ENCODE measurements around the gene TMEM183A. TPM values are rescaled to one million over a fixed set of nuclear protein-coding genes. Genes with fewer than 3 reads are reported as not detected.

Gene TMEM183A
- total RNA-seq, 1 experiment from 2014 or later = 59.1 TPM

DNA sequence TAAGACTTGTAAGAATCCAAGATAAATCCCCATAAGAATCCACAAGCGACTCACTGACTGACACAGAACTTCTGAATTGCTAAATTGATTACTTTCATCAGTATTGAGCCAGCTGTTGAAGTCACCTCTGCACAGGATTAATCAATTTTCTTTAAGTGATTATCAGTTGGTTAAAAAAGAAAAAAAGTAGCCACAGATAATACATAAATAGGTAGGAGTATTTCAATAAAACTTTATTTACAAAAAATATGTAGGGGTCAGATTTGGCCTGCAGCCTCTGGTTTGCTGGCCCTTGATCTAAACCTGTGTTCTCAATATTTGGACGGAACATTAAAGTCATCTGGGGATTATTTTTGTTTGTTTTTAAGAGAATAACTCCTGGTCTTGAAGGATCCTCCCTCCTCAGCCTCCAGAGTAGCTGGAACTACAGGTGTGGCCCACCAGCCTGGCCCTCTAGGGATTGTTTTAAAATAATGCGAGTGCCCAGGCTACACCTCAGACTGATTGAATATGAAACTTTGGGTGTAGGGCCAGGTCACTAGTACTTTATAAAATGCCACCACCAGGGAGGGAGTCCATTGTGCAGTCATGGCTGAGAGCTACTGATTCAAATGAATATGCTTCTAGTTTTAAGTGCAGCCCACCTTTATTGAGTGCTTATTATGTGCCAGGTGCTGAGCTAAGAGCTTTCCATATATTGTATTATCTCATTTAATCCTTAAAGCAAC lies 6.8 kb upstream of the TMEM183A start:
- BruUV-seq (replicated peaks) = no TSS peak
- in situ Hi-C loops (cut with HindIII; ENCODE audit: low pct_unique_long_range_greater_than_20kb, low sequenced_read_pairs) (no loop called here), intact Hi-C loops (cut with micrococcal nuclease; ENCODE audit: unreplicated experiment) (no loop called here)
- no peak for TF ChIP-seq SIN3A (IDR thresholded peaks at IDR 0.05; ENCODE audit: borderline replicate concordance, insufficient read depth, low read depth, low read length)
- TF ChIP-seq, protein P1, sequence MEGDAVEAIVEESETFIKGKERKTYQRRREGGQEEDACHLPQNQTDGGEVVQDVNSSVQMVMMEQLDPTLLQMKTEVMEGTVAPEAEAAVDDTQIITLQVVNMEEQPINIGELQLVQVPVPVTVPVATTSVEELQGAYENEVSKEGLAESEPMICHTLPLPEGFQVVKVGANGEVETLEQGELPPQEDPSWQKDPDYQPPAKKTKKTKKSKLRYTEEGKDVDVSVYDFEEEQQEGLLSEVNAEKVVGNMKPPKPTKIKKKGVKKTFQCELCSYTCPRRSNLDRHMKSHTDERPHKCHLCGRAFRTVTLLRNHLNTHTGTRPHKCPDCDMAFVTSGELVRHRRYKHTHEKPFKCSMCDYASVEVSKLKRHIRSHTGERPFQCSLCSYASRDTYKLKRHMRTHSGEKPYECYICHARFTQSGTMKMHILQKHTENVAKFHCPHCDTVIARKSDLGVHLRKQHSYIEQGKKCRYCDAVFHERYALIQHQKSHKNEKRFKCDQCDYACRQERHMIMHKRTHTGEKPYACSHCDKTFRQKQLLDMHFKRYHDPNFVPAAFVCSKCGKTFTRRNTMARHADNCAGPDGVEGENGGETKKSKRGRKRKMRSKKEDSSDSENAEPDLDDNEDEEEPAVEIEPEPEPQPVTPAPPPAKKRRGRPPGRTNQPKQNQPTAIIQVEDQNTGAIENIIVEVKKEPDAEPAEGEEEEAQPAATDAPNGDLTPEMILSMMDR (IDR thresholded peaks at IDR 0.05) = no peak
- TF ChIP-seq, protein P2, sequence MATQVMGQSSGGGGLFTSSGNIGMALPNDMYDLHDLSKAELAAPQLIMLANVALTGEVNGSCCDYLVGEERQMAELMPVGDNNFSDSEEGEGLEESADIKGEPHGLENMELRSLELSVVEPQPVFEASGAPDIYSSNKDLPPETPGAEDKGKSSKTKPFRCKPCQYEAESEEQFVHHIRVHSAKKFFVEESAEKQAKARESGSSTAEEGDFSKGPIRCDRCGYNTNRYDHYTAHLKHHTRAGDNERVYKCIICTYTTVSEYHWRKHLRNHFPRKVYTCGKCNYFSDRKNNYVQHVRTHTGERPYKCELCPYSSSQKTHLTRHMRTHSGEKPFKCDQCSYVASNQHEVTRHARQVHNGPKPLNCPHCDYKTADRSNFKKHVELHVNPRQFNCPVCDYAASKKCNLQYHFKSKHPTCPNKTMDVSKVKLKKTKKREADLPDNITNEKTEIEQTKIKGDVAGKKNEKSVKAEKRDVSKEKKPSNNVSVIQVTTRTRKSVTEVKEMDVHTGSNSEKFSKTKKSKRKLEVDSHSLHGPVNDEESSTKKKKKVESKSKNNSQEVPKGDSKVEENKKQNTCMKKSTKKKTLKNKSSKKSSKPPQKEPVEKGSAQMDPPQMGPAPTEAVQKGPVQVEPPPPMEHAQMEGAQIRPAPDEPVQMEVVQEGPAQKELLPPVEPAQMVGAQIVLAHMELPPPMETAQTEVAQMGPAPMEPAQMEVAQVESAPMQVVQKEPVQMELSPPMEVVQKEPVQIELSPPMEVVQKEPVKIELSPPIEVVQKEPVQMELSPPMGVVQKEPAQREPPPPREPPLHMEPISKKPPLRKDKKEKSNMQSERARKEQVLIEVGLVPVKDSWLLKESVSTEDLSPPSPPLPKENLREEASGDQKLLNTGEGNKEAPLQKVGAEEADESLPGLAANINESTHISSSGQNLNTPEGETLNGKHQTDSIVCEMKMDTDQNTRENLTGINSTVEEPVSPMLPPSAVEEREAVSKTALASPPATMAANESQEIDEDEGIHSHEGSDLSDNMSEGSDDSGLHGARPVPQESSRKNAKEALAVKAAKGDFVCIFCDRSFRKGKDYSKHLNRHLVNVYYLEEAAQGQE (IDR thresholded peaks at IDR 0.05; ENCODE audit: insufficient read depth in 1 of 2, low read depth in 2 of 2, low read length in 1 of 2) = no peak
- TF ChIP-seq TCF7L2 (IDR thresholded peaks at IDR 0.05; ENCODE audit: low read depth, low read length) = no peak
- TF ChIP-seq POLR2AphosphoS5 (IDR thresholded peaks at IDR 0.05; ENCODE audit: low read depth, low read length) = no peak
- ChIA-PET POLR2A (no interaction called here), CTCF (no interaction called here)
- peaks cover 14% of the 10 kb centered on the region for H3K27me3 ChIP-seq (ENCODE audit: control insufficient read depth, insufficient read depth, low read length)
- no peaks in the 10 kb centered on the region for H3K9me3 ChIP-seq (ENCODE audit: control insufficient read depth, insufficient read depth, low read depth, low read length)
- H3K4me3 ChIP-seq (ENCODE audit: low read depth in 2 of 2, low read length in 2 of 2) = no peak overlapping the region
- no peak overlapping the region for H3K27ac ChIP-seq (ENCODE audit: low read length)
- H3K36me3 ChIP-seq (ENCODE audit: control insufficient read depth, insufficient read depth, low read length) = no peaks in the 10 kb centered on the region
- DNase-seq (ENCODE audit: low read depth, low spot score) (no peak), ATAC-seq (no peak)
- H3K4me1 ChIP-seq (ENCODE audit: control insufficient read depth, insufficient read depth, low read length) = no peaks in the 10 kb centered on the region

DNA sequence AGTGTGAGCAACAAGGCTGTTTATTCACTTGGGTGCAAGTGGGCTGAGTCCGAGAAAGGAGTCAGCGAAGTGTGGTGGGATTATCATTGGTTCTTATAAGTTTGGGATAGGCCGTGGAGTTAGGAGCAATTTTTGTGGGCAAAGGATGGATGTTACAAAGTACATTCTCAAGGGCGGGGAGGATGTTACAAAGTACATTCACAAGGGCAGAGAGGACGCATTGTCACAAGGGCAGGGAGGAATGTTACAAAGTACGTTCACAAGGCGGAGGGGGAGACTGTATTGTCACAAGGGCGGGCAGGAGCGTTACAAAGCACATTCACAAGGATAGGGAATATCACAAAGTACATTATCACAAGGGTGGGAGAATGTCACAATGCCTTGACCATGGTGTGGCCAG lies 5.2 kb upstream of the TMEM183A start:
- in situ Hi-C loops (cut with HindIII; ENCODE audit: low pct_unique_long_range_greater_than_20kb, low sequenced_read_pairs) = no loop called here
- POLR2A ChIA-PET = no interaction called here

More for the DNA sequence above, 5.2 kb upstream of the TMEM183A start:
- Histone ChIP-seq H3K36me3 (ENCODE audit: control insufficient read depth, insufficient read depth, low read length) (no peaks in the 10 kb centered on the region; the same call in 1 of the 2 replicates), H3K9me3 (ENCODE audit: control insufficient read depth, insufficient read depth, low read depth, low read length) (no peaks in the 10 kb centered on the region), H3K4me1 (ENCODE audit: control insufficient read depth, insufficient read depth, low read length) (peaks cover 7% of the 10 kb centered on the region), H3K4me3 (ENCODE audit: low read depth in 2 of 2, low read length in 2 of 2) (no peak overlapping the region), H3K27me3 (ENCODE audit: control insufficient read depth, insufficient read depth, low read length) (no peaks in the 10 kb centered on the region), H3K27ac (ENCODE audit: low read length) (no peak overlapping the region)
- BruUV-seq (replicated peaks) = no TSS peak
- no peak for TF ChIP-seq POLR2AphosphoS5 (IDR thresholded peaks at IDR 0.05; ENCODE audit: low read depth, low read length)
- no peak for TF ChIP-seq SIN3A (IDR thresholded peaks at IDR 0.05; ENCODE audit: borderline replicate concordance, insufficient read depth, low read depth, low read length)
- TF ChIP-seq, protein P1 (IDR thresholded peaks at IDR 0.05) = no peak
- TF ChIP-seq, protein P2 (IDR thresholded peaks at IDR 0.05; ENCODE audit: insufficient read depth in 1 of 2, low read depth in 2 of 2, low read length in 1 of 2) = no peak
- TF ChIP-seq TCF7L2 (IDR thresholded peaks at IDR 0.05; ENCODE audit: low read depth, low read length) = no peak
- intact Hi-C loops (cut with micrococcal nuclease; ENCODE audit: unreplicated experiment) = no loop called here
- DNase-seq (ENCODE audit: low read depth, low spot score) (no peak), ATAC-seq (no peak)
- CTCF ChIA-PET = no interaction called here

All from Panc1 (cell line).